Transverse colon (tissue), 4 donors: ENCODE results near the gene VPS8. TPM values are rescaled to one million over a fixed set of nuclear protein-coding genes. Genes with fewer than 3 reads are reported as not detected.
A peak's percentile ranks its signal among the peaks of the same experiment; 100 is the strongest.

Source experiments
- DNase-seq: peaks from one replicate; pipeline ENCODE4 v3.0.0-alpha.2; 2019
- H3K27ac ChIP-seq, 4 donors: fragments of 200-600 bp; sonication (generic); 2 replicates each; pipeline ENCODE4 v1.5.1; 2016 to 2018; ENCODE audit warnings: inconsistent platforms in 4 of 4
- H3K27me3 ChIP-seq: fragments of 200-600 bp; sonication (generic); 2 replicates; pipeline ENCODE4 v1.5.1; 2017; ENCODE audit warnings: inconsistent platforms
- H3K36me3 ChIP-seq, 4 donors: fragments of 200-600 bp; sonication (generic); 2 replicates each; pipeline ENCODE4 v1.5.1; 2017 to 2019; ENCODE audit warnings: inconsistent platforms in 4 of 4
- H3K4me1 ChIP-seq, 4 donors: fragments of 200-600 bp; sonication (generic); 2 replicates each; pipeline ENCODE4 v1.5.1; 2017 to 2020; ENCODE audit warnings: inconsistent platforms in 4 of 4
- H3K4me3 ChIP-seq, 4 donors: fragments of 200-600 bp; sonication (generic); 1 replicate in 1 of 4; 2 replicates in 3 of 4; pipeline versions ENCODE4 v1.5.1 to v1.6.1; 2017 to 2019; ENCODE audit warnings: inconsistent platforms in 4 of 4
- H3K9me3 ChIP-seq, 2 donors: fragments of 200-600 bp; sonication (generic); 2 replicates each; pipeline ENCODE4 v1.5.1; 2017 to 2019; ENCODE audit warnings: inconsistent platforms in 2 of 2
- EP300 ChIP-seq: sonication (generic); formaldehyde crosslinking; IDR thresholded peaks from one replicate; pipeline ENCODE4 v1.6.1; 2017; ENCODE audit warnings: antibody characterized with exemption, low read depth
- POLR2A ChIP-seq: fragments of 450-650 bp; IDR thresholded peaks from one replicate; pipeline ENCODE4 v1.6.1; 2016; ENCODE audit warnings: antibody characterized with exemption, mild to moderate bottlenecking, moderate library complexity
- POLR2AphosphoS5 ChIP-seq, 3 donors: sonication (generic); formaldehyde crosslinking; IDR thresholded peaks; one replicate each; pipeline ENCODE4 v1.6.1; 2016; ENCODE audit warnings: antibody characterized with exemption in 3 of 3
- WGBS, 2 donors: methylation state at CpG; one replicate each; pipeline ENCODE4 v1.1.5; 2018; ENCODE audit warnings: low coverage in 1 of 2; 5-methylcytosine and 5-hydroxymethylcytosine counted together
- in situ Hi-C, 4 donors: fragments of 200-750 bp; cut with MboI; loops; one replicate each; pipeline versions ENCODE4 v1.15.0 to v1.15.1; 2017; ENCODE audit warnings: low sequenced_read_pairs in 3 of 4, low pct_ligation_motif_present in 1 of 4, low pct_unique_long_range_greater_than_20kb in 1 of 4
- intact Hi-C: fragments of 100-400 bp; cut with DNase I; formaldehyde crosslinking; loops from one replicate; pipeline ENCODE4 v1.15.1; 2023; ENCODE audit warnings: low total_unique reads
- total RNA-seq, 4 donors: library from RNA; depleted of rRNA; stranded (reverse); fragments of >200 nt; gene quantifications; one replicate each; pipeline ENCODE4 v1.1.0, GENCODE V29; 2016
- TF ChIP-seq, protein P1 (sequence below), 5 experiments: fragments of 200-600 bp in 3 of 5; fragments of 450-650 bp in 2 of 5; sonication (generic) in 3 of 5; IDR thresholded peaks; 1 replicate in 2 of 5; 2 replicates in 3 of 5; pipeline ENCODE4 v1.5.1; 2016 to 2017; ENCODE audit warnings: antibody characterized with exemption in 5 of 5, inconsistent platforms in 3 of 5, mild to moderate bottlenecking in 2 of 5, moderate library complexity in 1 of 5

Gene VPS8
- total RNA-seq, 4 donors from 2014 or later = 35.8 to 115 (median 70.3) TPM

DNA sequence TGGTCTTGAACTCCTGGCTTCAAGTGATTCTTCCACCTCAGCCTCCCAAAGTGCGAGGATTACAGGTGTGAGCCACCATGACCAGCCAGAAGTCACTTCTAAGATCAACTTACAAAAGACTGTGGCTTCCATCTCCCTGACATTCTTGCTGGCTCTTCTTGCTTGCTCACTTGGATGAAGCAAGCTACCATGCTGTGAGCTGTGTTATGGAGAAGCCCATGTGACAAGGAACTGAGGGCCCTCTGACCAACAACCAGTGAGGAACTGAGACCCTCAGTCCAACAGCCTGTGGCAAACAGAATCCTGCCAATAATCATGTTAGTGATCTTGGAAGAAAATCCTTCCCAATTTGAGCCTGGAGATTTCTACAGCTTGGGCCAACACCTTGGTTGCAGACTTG is 7.2 kb upstream of the VPS8 start:
- Histone ChIP-seq H3K27ac (peak overlapping the region in 2 of 4 donors; percentile 33 to 42), H3K4me3 (no peak overlapping the region), H3K27me3 (peaks cover 6% of the 10 kb centered on the region), H3K36me3 (no peaks in the 10 kb centered on the region), H3K9me3 (no peaks in the 10 kb centered on the region), H3K4me1 (peaks cover 0 to 44% (median 21%) of the 10 kb centered on the region in 4 donors)
- intact Hi-C loops = no loop called here
- TF ChIP-seq POLR2AphosphoS5 (IDR thresholded peaks at IDR 0.05) (no peak), POLR2A (no peak), EP300 (no peak)
- TF ChIP-seq, protein P1, sequence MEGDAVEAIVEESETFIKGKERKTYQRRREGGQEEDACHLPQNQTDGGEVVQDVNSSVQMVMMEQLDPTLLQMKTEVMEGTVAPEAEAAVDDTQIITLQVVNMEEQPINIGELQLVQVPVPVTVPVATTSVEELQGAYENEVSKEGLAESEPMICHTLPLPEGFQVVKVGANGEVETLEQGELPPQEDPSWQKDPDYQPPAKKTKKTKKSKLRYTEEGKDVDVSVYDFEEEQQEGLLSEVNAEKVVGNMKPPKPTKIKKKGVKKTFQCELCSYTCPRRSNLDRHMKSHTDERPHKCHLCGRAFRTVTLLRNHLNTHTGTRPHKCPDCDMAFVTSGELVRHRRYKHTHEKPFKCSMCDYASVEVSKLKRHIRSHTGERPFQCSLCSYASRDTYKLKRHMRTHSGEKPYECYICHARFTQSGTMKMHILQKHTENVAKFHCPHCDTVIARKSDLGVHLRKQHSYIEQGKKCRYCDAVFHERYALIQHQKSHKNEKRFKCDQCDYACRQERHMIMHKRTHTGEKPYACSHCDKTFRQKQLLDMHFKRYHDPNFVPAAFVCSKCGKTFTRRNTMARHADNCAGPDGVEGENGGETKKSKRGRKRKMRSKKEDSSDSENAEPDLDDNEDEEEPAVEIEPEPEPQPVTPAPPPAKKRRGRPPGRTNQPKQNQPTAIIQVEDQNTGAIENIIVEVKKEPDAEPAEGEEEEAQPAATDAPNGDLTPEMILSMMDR (IDR thresholded peaks at IDR 0.05) = no peak
- WGBS, 2 donors = 88% methylated on average over 1 of the region's 1 CpG; no CpG with 5 or more reads in 1 of the 2 donors
- DNase-seq = no peak
- in situ Hi-C loops = no loop called here

DNA sequence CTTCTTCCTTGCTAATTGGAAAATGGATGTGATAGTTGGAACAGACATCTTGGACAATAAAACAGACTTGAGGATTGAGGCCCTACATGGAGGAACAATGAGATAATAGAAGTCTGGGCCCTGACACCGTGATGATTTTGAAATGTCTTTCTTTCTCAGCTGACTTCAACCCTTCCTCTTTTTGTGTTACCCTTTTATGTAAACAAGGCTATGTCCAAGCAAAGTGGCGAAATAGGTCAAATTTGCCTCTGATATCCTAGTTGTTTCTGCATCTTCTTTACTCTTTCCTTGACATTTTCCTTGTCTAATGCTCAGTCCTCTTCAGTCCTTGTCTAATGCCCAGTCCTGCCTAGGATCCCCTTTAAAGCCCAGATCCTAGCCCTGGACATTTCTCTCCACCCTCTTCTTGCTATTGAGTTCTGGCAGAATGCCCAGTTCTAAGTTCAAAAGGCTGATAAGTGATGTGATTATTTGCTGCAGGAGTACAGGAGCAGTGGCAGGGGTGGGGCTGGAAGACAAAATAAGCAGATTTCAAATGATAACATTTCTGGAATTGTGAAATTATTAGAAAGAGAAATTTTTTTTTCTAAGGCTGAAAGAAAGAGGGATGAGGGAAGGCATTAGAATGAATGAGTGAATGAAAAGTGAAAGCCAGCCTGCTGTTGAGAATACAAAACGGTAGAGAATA is 6.5 kb upstream of the VPS8 start:
- DNase-seq = no peak
- Histone ChIP-seq H3K4me1 (peaks cover 0 to 39% (median 19%) of the 10 kb centered on the region in 4 donors), H3K4me3 (no peak overlapping the region), H3K36me3 (no peaks in the 10 kb centered on the region), H3K27ac (peak overlapping the region in 3 of 4 donors; percentile 33 to 50 (median 49)), H3K9me3 (no peaks in the 10 kb centered on the region), H3K27me3 (no peaks in the 10 kb centered on the region)
- TF ChIP-seq EP300 (no peak), POLR2A (no peak), POLR2AphosphoS5 (IDR thresholded peaks at IDR 0.05) (no peak)
- TF ChIP-seq, protein P1 (IDR thresholded peaks at IDR 0.05) = no peak
- in situ Hi-C loops (no loop called here), intact Hi-C loops (no loop called here)
- WGBS, 2 donors = 41 to 43% methylated on average over 3 of the region's 3 CpGs

DNA sequence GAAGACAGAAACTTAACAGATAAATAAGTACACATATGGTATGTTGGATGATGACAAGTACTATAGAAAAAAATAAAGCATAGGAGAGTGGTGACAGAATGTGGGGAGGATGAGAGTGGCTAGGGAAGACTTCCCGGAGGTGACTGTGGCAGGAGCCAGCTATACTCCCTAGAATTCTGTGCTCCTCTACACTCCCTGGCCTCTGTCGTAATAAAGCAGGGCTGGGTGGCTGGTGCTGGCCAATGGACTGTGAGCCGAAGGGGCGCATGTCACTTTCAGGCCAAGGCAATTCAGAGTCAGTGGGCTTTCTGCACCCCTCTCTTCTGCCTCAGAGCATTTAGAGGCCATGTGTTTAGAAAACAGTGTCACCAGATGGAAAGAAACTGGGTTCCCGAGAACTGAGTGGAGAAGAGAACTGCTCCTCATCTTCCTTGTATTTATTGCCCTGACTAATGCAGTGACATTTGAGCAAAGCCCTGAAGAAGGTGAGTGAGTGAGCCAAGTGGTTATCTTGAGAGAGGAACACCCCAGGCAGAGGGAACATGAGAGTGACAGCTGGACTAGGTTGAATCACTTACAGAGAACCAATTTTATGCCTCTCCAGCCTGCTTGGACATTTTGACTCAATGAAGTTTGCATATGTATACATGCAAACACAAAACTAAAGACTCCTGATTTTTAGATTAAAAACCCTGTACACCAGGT is 5.2 kb upstream of the VPS8 start:
- in situ Hi-C loops (no loop called here), intact Hi-C loops (no loop called here)
- no peak for DNase-seq
- Histone ChIP-seq H3K9me3 (no peaks in the 10 kb centered on the region), H3K27ac (no peak overlapping the region), H3K4me3 (no peak overlapping the region), H3K27me3 (no peaks in the 10 kb centered on the region), H3K36me3 (no peaks in the 10 kb centered on the region), H3K4me1 (peaks cover 0 to 35% (median 15%) of the 10 kb centered on the region in 4 donors)
- TF ChIP-seq EP300 = no peak
- no peak for TF ChIP-seq POLR2AphosphoS5 (IDR thresholded peaks at IDR 0.05)
- TF ChIP-seq, protein P1 (IDR thresholded peaks at IDR 0.05) = no peak
- TF ChIP-seq POLR2A = no peak
- 85% methylated on average over 5 of the region's 5 CpGs; no CpG with 5 or more reads in 1 of the 2 donors for WGBS, 2 donors

DNA sequence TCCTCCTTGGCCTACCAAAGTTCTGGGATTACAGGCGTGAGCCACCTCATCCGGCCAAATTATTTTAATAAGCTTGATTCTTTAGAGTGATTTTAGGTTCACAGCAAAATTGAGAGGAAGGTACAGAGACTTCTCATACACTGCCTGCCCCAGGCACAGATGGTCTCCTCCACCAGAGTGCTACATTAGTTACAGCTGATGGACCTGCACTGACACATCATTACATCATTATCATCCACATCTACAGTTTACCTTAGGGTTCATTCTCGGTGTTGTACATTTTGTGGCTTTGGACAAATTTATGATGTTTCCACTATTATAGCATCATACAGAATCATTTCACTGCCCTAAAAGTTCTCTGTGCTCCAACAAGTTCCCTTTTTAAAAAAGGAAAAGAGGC is 4.4 kb upstream of the VPS8 start:
- in situ Hi-C loops = no loop called here
- no peak overlapping the region for H3K4me3 ChIP-seq
- intact Hi-C loops = no loop called here
- H3K9me3 ChIP-seq = no peaks in the 10 kb centered on the region
- 60 to 83% methylated on average over 1 to 3 of the region's 3 CpGs for WGBS, 2 donors
- DNase-seq = no peak
- no peaks in the 10 kb centered on the region for H3K27me3 ChIP-seq
- no peaks in the 10 kb centered on the region for H3K36me3 ChIP-seq
- H3K4me1 ChIP-seq = peaks cover 0 to 36% (median 16%) of the 10 kb centered on the region in 4 donors
- no peak overlapping the region for H3K27ac ChIP-seq
- TF ChIP-seq POLR2AphosphoS5 (IDR thresholded peaks at IDR 0.05) = no peak
- TF ChIP-seq EP300 = no peak
- TF ChIP-seq, protein P1 (IDR thresholded peaks at IDR 0.05) = no peak
- no peak for TF ChIP-seq POLR2A
